B cell (primary cell): ENCODE data around the gene OPA1. TPM values are rescaled to one million over a fixed set of nuclear protein-coding genes. Genes with fewer than 3 reads are reported as not detected.

Experiments used
- ATAC-seq: fragments of 200-7000 bp; cut with Tn5 transposase; one replicate; pipeline ENCODE4 v1.10.0; 2021; ENCODE audit warnings: low read depth, mild to moderate bottlenecking, moderate number of reproducible peaks, moderate library complexity
- CTCF ChIA-PET: fragments of 350-600 bp; sonication (Branson Sonifier 250); formaldehyde crosslinking; loops from one replicate; lab custom pipeline; 2021; ENCODE audit warnings: antibody characterized with exemption, inconsistent platforms; lab: Charles Lee
- POLR2A ChIA-PET: fragments of 350-600 bp; sonication (Branson Sonifier 250); formaldehyde crosslinking; loops from one replicate; lab custom pipeline; 2021; ENCODE audit warnings: antibody characterized with exemption; lab: Charles Lee
- DNase-seq: peaks from one replicate; pipeline ENCODE4 v3.0.0; 2013
- H2AFZ ChIP-seq: 2 replicates; pipeline ENCODE4 v1.6.1; 2012; ENCODE audit warnings: mild to moderate bottlenecking, low read depth, low read length; ENCODE audit not compliant: insufficient read depth, poor library complexity, severe bottlenecking
- H3K27ac ChIP-seq, 2 donors: 1 replicate in 1 of 2; 2 replicates in 1 of 2; pipeline ENCODE4 v1.5.1; 2012 to 2013; ENCODE audit warnings: low read length in 2 of 2, mild to moderate bottlenecking in 2 of 2, moderate library complexity in 1 of 2
- H3K27me3 ChIP-seq, 4 experiments: fragments of 200-600 bp in 1 of 4; sonication (generic) in 1 of 4; replicated peaks in 1 of 4; 1 replicate in 2 of 4; 2 replicates in 2 of 4; pipeline versions ENCODE4 v1.6.1 to v1.7.0; 2013 to 2016; ENCODE audit warnings: low read length in 3 of 4, mild to moderate bottlenecking in 2 of 4, mixed read lengths in 1 of 4, moderate library complexity in 1 of 4; ENCODE audit not compliant: insufficient read depth in 4 of 4, control insufficient read depth in 3 of 4; ENCODE audit errors: control extremely low read depth in 1 of 4
- H3K36me3 ChIP-seq, 2 experiments: replicated peaks in 1 of 2; 1 replicate in 1 of 2; 2 replicates in 1 of 2; pipeline versions ENCODE4 v1.6.1 to v1.7.1; 2013; ENCODE audit warnings: low read length in 1 of 2; ENCODE audit not compliant: insufficient read depth in 2 of 2, control insufficient read depth in 1 of 2; ENCODE audit errors: control extremely low read depth in 1 of 2, extremely low read depth in 1 of 2
- H3K4me1 ChIP-seq, 2 donors: fragments of 200-600 bp in 1 of 2; sonication (generic) in 1 of 2; 1 replicate in 1 of 2; 2 replicates in 1 of 2; pipeline versions ENCODE4 v1.5.1 to v1.6.1; 2013 to 2017; ENCODE audit warnings: low read length in 2 of 2; ENCODE audit not compliant: control insufficient read depth in 2 of 2, insufficient read depth in 2 of 2
- H3K4me2 ChIP-seq: replicated peaks from 2 replicates; pipeline ENCODE3; 2012; ENCODE audit warnings: mild to moderate bottlenecking, low read depth, low read length; ENCODE audit not compliant: poor library complexity, severe bottlenecking
- H3K4me3 ChIP-seq, 5 experiments: fragments of 200-600 bp in 1 of 5; sonication (generic) in 1 of 5; 1 replicate in 3 of 5; 2 replicates in 2 of 5; pipeline versions ENCODE4 v1.5.1 to v1.7.0; 2011 to 2016; ENCODE audit warnings: low read length in 4 of 5, mild to moderate bottlenecking in 4 of 5, low read depth in 2 of 5, control low read depth in 1 of 5, moderate library complexity in 1 of 5; ENCODE audit not compliant: insufficient read depth in 1 of 5; ENCODE audit errors: control extremely low read depth in 1 of 5, extremely low read depth in 1 of 5
- H3K79me2 ChIP-seq: fragments of 200-600 bp; sonication (generic); one replicate; pipeline ENCODE4 v1.6.0; 2016; ENCODE audit warnings: low read length; ENCODE audit not compliant: control insufficient read depth, insufficient read depth
- H3K9ac ChIP-seq: fragments of 200-600 bp; sonication (generic); 2 replicates; pipeline ENCODE4 v1.6.1; 2017; ENCODE audit warnings: mild to moderate bottlenecking, low read length, moderate library complexity
- H3K9me3 ChIP-seq, 3 donors: one replicate each; pipeline versions ENCODE4 v1.6.1 to v1.7.1; 2013; ENCODE audit warnings: low read length in 2 of 3; ENCODE audit not compliant: control insufficient read depth in 2 of 3, insufficient read depth in 1 of 3; ENCODE audit errors: control extremely low read depth in 1 of 3
- H4K20me1 ChIP-seq: 2 replicates; pipeline ENCODE4 v1.6.0; 2012; ENCODE audit warnings: mild to moderate bottlenecking, low read length; ENCODE audit not compliant: insufficient read depth, control insufficient read depth, poor library complexity, severe bottlenecking
- H3K27ac Mint-ChIP-seq: one replicate; pipeline ENCODE4 v1.8.0; 2021; ENCODE audit warnings: mixed read lengths
- H3K27me3 Mint-ChIP-seq: one replicate; pipeline ENCODE4 v1.8.0; 2021; ENCODE audit warnings: mixed read lengths
- H3K4me1 Mint-ChIP-seq: one replicate; pipeline ENCODE4 v1.8.0; 2021; ENCODE audit warnings: mixed read lengths
- H3K4me3 Mint-ChIP-seq: one replicate; pipeline ENCODE4 v1.8.0; 2021; ENCODE audit warnings: mixed read lengths
- H3K9me3 Mint-ChIP-seq: one replicate; pipeline ENCODE4 v1.8.0; 2022; ENCODE audit warnings: mixed read lengths; ENCODE audit not compliant: insufficient read depth
- EZH2 ChIP-seq: IDR thresholded peaks from 2 replicates; pipeline ENCODE4 v1.6.1; 2012; ENCODE audit warnings: borderline replicate concordance, low read depth, mild to moderate bottlenecking, moderate library complexity, low read length; ENCODE audit not compliant: insufficient read depth, poor library complexity, severe bottlenecking
- WGBS: methylation state at CpG from one replicate; pipeline ENCODE4 v1.1.5; 2013; ENCODE audit warnings: missing lambda C conversion rate; ENCODE audit not compliant: insufficient coverage; 5-methylcytosine and 5-hydroxymethylcytosine counted together
- intact Hi-C: fragments of 100-400 bp; cut with micrococcal nuclease; formaldehyde crosslinking; loops from one replicate; pipeline ENCODE4 v1.10.0; 2022
- polyA plus RNA-seq: library from polyadenylated mRNA; depleted of rRNA; stranded (reverse); fragments of >200 nt; gene quantifications from 2 replicates; pipeline ENCODE4 v1.2.3, GENCODE V29; 2012
- total RNA-seq, 2 donors: library from RNA; stranded (reverse); fragments of 120-200 nt in 1 of 2; gene quantifications; 1 replicate in 1 of 2; 2 replicates in 1 of 2; pipeline versions ENCODE4 v1.2.3 to v1.2.4, GENCODE V29; 2013 to 2022
- TF ChIP-seq, protein P1 (sequence below): fragments of 200-600 bp; IDR thresholded peaks from one replicate; pipeline ENCODE4 v1.8.0; 2022; ENCODE audit warnings: antibody characterized with exemption, mild to moderate bottlenecking

Gene OPA1
- total and polyA plus RNA-seq, 2 donors (not counting 1 experiment from before 2014, with no cell fraction given), result 9.1 to 62.8 TPM

- TF ChIP-seq EZH2, result no peak
- TF ChIP-seq, protein P1, sequence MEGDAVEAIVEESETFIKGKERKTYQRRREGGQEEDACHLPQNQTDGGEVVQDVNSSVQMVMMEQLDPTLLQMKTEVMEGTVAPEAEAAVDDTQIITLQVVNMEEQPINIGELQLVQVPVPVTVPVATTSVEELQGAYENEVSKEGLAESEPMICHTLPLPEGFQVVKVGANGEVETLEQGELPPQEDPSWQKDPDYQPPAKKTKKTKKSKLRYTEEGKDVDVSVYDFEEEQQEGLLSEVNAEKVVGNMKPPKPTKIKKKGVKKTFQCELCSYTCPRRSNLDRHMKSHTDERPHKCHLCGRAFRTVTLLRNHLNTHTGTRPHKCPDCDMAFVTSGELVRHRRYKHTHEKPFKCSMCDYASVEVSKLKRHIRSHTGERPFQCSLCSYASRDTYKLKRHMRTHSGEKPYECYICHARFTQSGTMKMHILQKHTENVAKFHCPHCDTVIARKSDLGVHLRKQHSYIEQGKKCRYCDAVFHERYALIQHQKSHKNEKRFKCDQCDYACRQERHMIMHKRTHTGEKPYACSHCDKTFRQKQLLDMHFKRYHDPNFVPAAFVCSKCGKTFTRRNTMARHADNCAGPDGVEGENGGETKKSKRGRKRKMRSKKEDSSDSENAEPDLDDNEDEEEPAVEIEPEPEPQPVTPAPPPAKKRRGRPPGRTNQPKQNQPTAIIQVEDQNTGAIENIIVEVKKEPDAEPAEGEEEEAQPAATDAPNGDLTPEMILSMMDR, result no peak
- Histone ChIP-seq H3K4me2 (no peak overlapping the region), H2AFZ (no peak overlapping the region), H3K36me3 (peaks cover 2 to 26% of the 10 kb centered on the region in 2 experiments), H3K9ac (no peak overlapping the region), H3K9me3 (no peaks in the 10 kb centered on the region), H3K4me3 (no peak overlapping the region), H4K20me1 (no peaks in the 10 kb centered on the region), H3K79me2 (no peaks in the 10 kb centered on the region), H3K4me1 (no peaks in the 10 kb centered on the region), H3K27me3 (no peaks in the 10 kb centered on the region), H3K27ac (no peak overlapping the region)
- ATAC-seq (no peak), DNase-seq (no peak)
- H3K4me1 Mint-ChIP-seq, result peaks cover 7% of the 10 kb centered on the region
- H3K27me3 Mint-ChIP-seq, result no peaks in the 10 kb centered on the region
- H3K9me3 Mint-ChIP-seq, result no peaks in the 10 kb centered on the region
- WGBS, result 100% methylated on average over 1 of the region's 7 CpGs
- intact Hi-C loops, result no loop called here
- no peak overlapping the region for H3K4me3 Mint-ChIP-seq
- H3K27ac Mint-ChIP-seq, result no peak overlapping the region
- ChIA-PET POLR2A (no interaction called here), CTCF (interaction anchor here (0.8 to 2.3 kb wide), 6 partner anchors 10 to 670 kb away, joined by 3 to 7 read pairs (median 4); no protein-coding TSS in a partner anchor)
Measured at GRCh38 chr3:193673845-193674244, 80.8 kb downstream of the OPA1 start.

- Histone ChIP-seq H3K36me3 (peaks cover 2 to 21% of the 10 kb centered on the region in 2 experiments), H3K4me1 (no peaks in the 10 kb centered on the region), H3K4me2 (no peak overlapping the region), H4K20me1 (no peaks in the 10 kb centered on the region), H3K27ac (no peak overlapping the region), H3K27me3 (no peaks in the 10 kb centered on the region), H3K9me3 (no peaks in the 10 kb centered on the region), H3K4me3 (no peak overlapping the region), H3K9ac (no peak overlapping the region), H2AFZ (no peak overlapping the region), H3K79me2 (no peaks in the 10 kb centered on the region)
- no peaks in the 10 kb centered on the region for H3K9me3 Mint-ChIP-seq
- CTCF ChIA-PET, result interaction anchor here (1.4 to 2.3 kb wide), 3 partner anchors 106 to 669 kb away, joined by 4 to 7 read pairs (median 4); no protein-coding TSS in a partner anchor
- intact Hi-C loops, result no loop called here
- no peak for ATAC-seq
- 81% methylated on average over 2 of the region's 9 CpGs for whole genome bisulfite sequencing
- H3K4me1 Mint-ChIP-seq, result no peaks in the 10 kb centered on the region
- H3K27ac Mint-ChIP-seq, result no peak overlapping the region
- no peaks in the 10 kb centered on the region for H3K27me3 Mint-ChIP-seq
- POLR2A ChIA-PET, result no interaction called here
- H3K4me3 Mint-ChIP-seq, result no peak overlapping the region
- no peak for DNase-seq
- TF ChIP-seq EZH2, result no peak
- TF ChIP-seq, protein P1, result no peak
Measured at GRCh38 chr3:193674714-193675113, 81.7 kb downstream of the OPA1 start.
